Measurements from ENCODE around the gene RGN. TPM values are rescaled to one million over a fixed set of nuclear protein-coding genes. Genes with fewer than 3 reads are reported as not detected.

Gene RGN
- total RNA-seq, 4 donors from 2014 or later = 1.4 to 4.4 (median 2.0) TPM

GRCh38 chrX:47080215-47080914, 2.1 kb downstream of the RGN start:
- Histone ChIP-seq H3K27me3 (no peaks in the 10 kb centered on the region), H3K4me3 (no peak overlapping the region), H3K9me3 (no peaks in the 10 kb centered on the region), H3K36me3 (peaks cover 0 to 5% of the 10 kb centered on the region in 2 donors), H3K27ac (no peak overlapping the region), H3K4me1 (no peaks in the 10 kb centered on the region)
- in situ Hi-C loops (cut with MboI; ENCODE audit: low sequenced_read_pairs in 4 of 4) (no loop called here), intact Hi-C loops (cut with DNase I; ENCODE audit: low total_unique reads) (no loop called here)
- no peak for TF ChIP-seq CTCF (IDR thresholded peaks at IDR 0.05 in 4 of 5, conservative IDR thresholded peaks at IDR 0.05 in 1 of 5)
- no peak for TF ChIP-seq POLR2A (IDR thresholded peaks at IDR 0.05)
- no peak for DNase-seq
- no peak for ATAC-seq

GRCh38 chrX:47080915-47081236, 2.6 kb downstream of the RGN start:
- H3K36me3 ChIP-seq = peaks cover 0 to 5% of the 10 kb centered on the region in 2 donors
- intact Hi-C loops (cut with DNase I; ENCODE audit: low total_unique reads) = no loop called here
- H3K4me3 ChIP-seq = no peak overlapping the region
- in situ Hi-C loops (cut with MboI; ENCODE audit: low sequenced_read_pairs in 4 of 4) = no loop called here
- no peak for ATAC-seq
- H3K27me3 ChIP-seq = no peaks in the 10 kb centered on the region
- no peaks in the 10 kb centered on the region for H3K9me3 ChIP-seq
- H3K4me1 ChIP-seq = no peaks in the 10 kb centered on the region
- TF ChIP-seq CTCF (IDR thresholded peaks at IDR 0.05 in 4 of 5, conservative IDR thresholded peaks at IDR 0.05 in 1 of 5) (no peak), POLR2A (IDR thresholded peaks at IDR 0.05) (no peak)
- DNase-seq = no peak
- no peak overlapping the region for H3K27ac ChIP-seq

GRCh38 chrX:47091149-47091775, 13.0 kb downstream of the RGN start:
- in situ Hi-C loops (cut with MboI; ENCODE audit: low sequenced_read_pairs in 4 of 4) = loop anchor here in 1 of 4 donors (10.0 kb wide), 1 partner anchor 186 kb away; no protein-coding TSS in a partner anchor
- no peak for ATAC-seq

GRCh38 chrX:47093248-47093647, 15.0 kb downstream of the RGN start:
- intact Hi-C loops (cut with DNase I; ENCODE audit: low total_unique reads) (loop anchor here (5.0 kb wide), 2 partner anchors 191 to 336 kb away; partner anchors contain the start of gene SLC9A7), in situ Hi-C loops (cut with MboI; ENCODE audit: low sequenced_read_pairs in 4 of 4) (loop anchor here in 1 of 4 donors (10.0 kb wide), 1 partner anchor 188 kb away; no protein-coding TSS in a partner anchor)
- DNase-seq = no peak

More at GRCh38 chrX:47091149-47091775, 13.0 kb downstream of the RGN start:
- Histone ChIP-seq H3K27ac (no peak overlapping the region), H3K9me3 (no peaks in the 10 kb centered on the region), H3K27me3 (peaks cover 0 to 3% (median 0%) of the 10 kb centered on the region in 3 donors), H3K4me3 (no peak overlapping the region), H3K36me3 (no peaks in the 10 kb centered on the region), H3K4me1 (no peaks in the 10 kb centered on the region)
- no peak for DNase-seq
- TF ChIP-seq CTCF (IDR thresholded peaks at IDR 0.05 in 4 of 5, conservative IDR thresholded peaks at IDR 0.05 in 1 of 5) (no peak), POLR2A (IDR thresholded peaks at IDR 0.05) (no peak)
- intact Hi-C loops (cut with DNase I; ENCODE audit: low total_unique reads) = loop anchor here (5.0 kb wide), 2 partner anchors 189 to 334 kb away; partner anchors contain the start of gene SLC9A7

More at GRCh38 chrX:47093248-47093647, 15.0 kb downstream of the RGN start:
- H3K27me3 ChIP-seq = peaks cover 0 to 3% (median 0%) of the 10 kb centered on the region in 3 donors
- H3K9me3 ChIP-seq = no peaks in the 10 kb centered on the region
- no peak for ATAC-seq
- H3K36me3 ChIP-seq = no peaks in the 10 kb centered on the region
- no peak overlapping the region for H3K27ac ChIP-seq
- H3K4me3 ChIP-seq = no peak overlapping the region
- TF ChIP-seq CTCF (IDR thresholded peaks at IDR 0.05 in 4 of 5, conservative IDR thresholded peaks at IDR 0.05 in 1 of 5) (peak in 3 of 5 experiments; percentile 15 to 33 (median 25)), POLR2A (IDR thresholded peaks at IDR 0.05) (no peak)
- no peaks in the 10 kb centered on the region for H3K4me1 ChIP-seq

Data from gastrocnemius medialis (tissue), 4 donors.